Stimulated activated memory B cell treated with anti-CD40 and anti-IgM and Interleukin-4, amounts not matched to agents 10 μg/mL and 1 μg/mL and 100 μg/mL, for 72 hours (primary cell): ENCODE measurements around the gene CDH4.

Experiments
- ATAC-seq: fragments of 150-1000 bp; cut with Tn5 transposase; 2 replicates; pipeline ENCODE4 v1.10.0; 2021
- H3K27ac Mint-ChIP-seq: one replicate; pipeline ENCODE4 v1.8.0; 2022; ENCODE audit warnings: mild to moderate bottlenecking, mixed read lengths
- H3K27me3 Mint-ChIP-seq: one replicate; pipeline ENCODE4 v1.8.0; 2022; ENCODE audit warnings: mixed read lengths
- H3K36me3 Mint-ChIP-seq: one replicate; pipeline ENCODE4 v1.8.0; 2022; ENCODE audit warnings: mixed read lengths
- H3K4me1 Mint-ChIP-seq: one replicate; pipeline ENCODE4 v1.8.0; 2022; ENCODE audit warnings: mixed read lengths
- H3K4me3 Mint-ChIP-seq: one replicate; pipeline ENCODE4 v1.8.0; 2022; ENCODE audit warnings: mild to moderate bottlenecking, moderate library complexity, mixed read lengths
- H3K9me3 Mint-ChIP-seq: one replicate; pipeline ENCODE4 v1.8.0; 2022; ENCODE audit warnings: mixed read lengths

The CDH4 gene

GRCh38 chr20:61731363-61732181 lies 479.5 kb downstream of the CDH4 start:
- Mint-ChIP-seq H3K36me3 (no peaks in the 10 kb centered on the region), H3K27me3 (peaks cover 14% of the 10 kb centered on the region), H3K4me1 (no peaks in the 10 kb centered on the region)

DNA sequence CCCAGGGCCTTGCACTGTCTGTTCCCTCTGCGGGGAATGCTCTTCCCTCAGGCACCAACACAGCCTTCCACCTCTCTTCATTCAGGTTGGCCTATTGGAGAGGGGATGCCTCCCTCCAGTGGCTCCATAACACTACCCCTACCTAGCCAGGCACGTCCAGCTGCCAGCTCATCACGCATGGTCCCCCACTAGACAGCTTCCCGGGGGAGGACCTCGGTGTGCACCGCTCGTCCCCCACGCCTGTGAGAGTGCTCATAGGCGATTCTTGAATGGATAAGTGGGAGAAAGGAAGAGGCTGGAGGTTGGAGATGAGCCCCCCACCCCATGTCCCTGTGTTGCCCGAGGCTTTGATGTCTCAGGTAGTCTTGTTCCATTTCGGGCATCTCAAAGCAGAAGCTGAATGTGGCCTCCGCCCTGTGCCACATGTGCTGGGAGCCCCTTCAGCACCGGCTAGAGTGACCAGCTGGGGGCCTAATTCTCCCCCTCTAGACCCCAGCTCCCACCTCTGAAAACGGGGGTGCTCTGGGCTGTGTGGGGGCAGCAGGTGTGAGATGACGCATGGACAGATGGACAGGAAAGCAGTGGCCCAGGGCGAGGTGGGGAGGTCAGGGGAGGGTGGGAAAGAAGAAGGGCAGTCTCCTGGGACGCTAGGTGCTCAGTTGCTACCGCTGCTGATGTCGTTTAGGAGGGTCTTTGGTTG lies 480.6 kb downstream of the CDH4 start:
- no peak overlapping the region for H3K27ac Mint-ChIP-seq
- H3K4me3 Mint-ChIP-seq: no peak overlapping the region
- no peaks in the 10 kb centered on the region for H3K9me3 Mint-ChIP-seq
- no peak for ATAC-seq
- H3K36me3 Mint-ChIP-seq: no peaks in the 10 kb centered on the region
- peaks cover 14% of the 10 kb centered on the region for H3K27me3 Mint-ChIP-seq
- H3K4me1 Mint-ChIP-seq: no peaks in the 10 kb centered on the region

More at GRCh38 chr20:61731363-61732181, 479.5 kb downstream of the CDH4 start:
- no peak for ATAC-seq
- Mint-ChIP-seq H3K9me3 (no peaks in the 10 kb centered on the region), H3K27ac (no peak overlapping the region), H3K4me3 (no peak overlapping the region)

- Mint-ChIP-seq H3K4me1 (no peaks in the 10 kb centered on the region), H3K9me3 (no peaks in the 10 kb centered on the region), H3K36me3 (no peaks in the 10 kb centered on the region), H3K4me3 (no peak overlapping the region), H3K27ac (no peak overlapping the region), H3K27me3 (peaks cover 14% of the 10 kb centered on the region)
- ATAC-seq: no peak
Observed at GRCh38 chr20:61733216-61733615, 481.2 kb downstream of the CDH4 start.

DNA sequence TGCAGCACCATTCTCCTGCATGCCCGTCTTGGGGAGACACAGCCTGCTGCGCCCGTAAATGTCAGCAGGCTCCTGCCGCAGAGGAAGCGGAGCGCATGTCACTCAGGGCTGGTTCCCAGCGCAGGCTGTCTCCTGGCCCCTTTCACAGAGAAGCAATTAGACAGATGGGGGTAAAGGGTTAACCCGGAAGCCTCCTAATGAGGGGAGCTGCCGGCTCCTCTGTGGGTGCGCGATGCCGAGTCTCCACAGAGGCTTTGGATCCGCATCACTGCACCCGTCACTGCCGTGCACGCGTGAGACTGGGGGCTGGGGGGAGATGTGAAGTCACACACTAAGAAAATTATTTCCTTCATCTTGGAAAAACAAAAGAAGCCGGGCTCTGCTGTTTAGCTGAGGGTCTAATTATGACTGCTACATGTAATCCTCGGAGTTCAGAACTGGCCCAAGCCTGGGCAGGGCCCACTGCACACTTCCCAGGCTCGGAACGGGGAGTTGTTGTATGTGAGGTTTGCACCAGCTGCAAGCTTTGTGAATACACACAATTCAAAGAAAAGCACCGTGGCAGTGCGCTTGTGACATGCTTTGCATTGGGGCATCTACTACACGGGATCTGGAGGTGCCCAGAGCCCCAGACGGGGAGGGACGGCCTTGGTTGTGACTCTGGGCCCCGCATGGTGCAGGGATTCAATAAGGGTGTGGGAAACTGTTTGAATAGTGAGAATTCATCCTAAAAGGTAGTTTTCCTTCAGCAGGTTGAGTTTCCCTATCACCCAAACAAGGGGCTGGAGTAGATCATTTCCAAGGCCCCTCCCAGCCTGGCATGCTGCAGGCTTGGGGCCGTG lies 482.1 kb downstream of the CDH4 start:
- H3K9me3 Mint-ChIP-seq: no peaks in the 10 kb centered on the region
- H3K4me3 Mint-ChIP-seq: no peak overlapping the region
- peaks cover 14% of the 10 kb centered on the region for H3K27me3 Mint-ChIP-seq
- ATAC-seq: no peak
- H3K4me1 Mint-ChIP-seq: no peaks in the 10 kb centered on the region
- H3K27ac Mint-ChIP-seq: no peak overlapping the region
- H3K36me3 Mint-ChIP-seq: no peaks in the 10 kb centered on the region

DNA sequence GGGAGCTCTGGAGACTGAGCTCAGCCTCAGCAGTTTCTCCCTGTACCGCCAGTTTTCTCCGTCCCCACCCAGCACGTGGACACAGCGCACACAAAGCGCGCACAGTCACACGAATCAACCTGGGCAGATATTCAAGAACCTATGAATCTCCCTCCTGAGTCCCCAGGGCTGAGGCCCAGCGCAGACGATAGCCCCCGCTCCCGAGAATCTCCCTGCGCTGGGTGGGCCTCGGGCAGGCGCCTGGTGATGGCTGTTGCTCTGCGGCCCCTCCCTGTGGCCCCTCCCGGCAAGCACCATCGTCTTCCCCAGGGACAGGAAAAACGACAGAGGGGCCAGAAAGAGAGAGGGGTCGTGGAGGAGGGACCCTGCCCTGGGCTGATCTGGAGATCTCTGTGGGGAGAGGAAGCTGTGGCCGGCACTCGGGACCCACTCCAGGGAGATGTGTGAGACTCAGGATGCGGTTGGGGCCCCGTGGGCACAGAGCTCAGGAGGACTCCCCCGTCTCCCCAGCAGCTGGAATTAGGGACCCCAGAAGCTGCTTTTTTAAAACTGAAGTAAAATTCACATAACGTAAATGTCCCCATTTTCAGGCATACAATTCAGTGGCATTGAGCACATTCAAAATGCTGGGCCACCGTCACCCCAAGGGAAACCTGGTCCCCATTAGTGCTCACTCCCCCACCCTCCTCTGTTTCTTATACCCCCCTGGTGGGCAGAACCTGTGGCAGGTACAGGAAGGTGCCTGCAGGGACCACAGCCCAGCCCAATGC lies 482.9 kb downstream of the CDH4 start:
- Mint-ChIP-seq H3K4me1 (no peaks in the 10 kb centered on the region), H3K27ac (no peak overlapping the region), H3K9me3 (no peaks in the 10 kb centered on the region), H3K27me3 (peaks cover 14% of the 10 kb centered on the region), H3K36me3 (no peaks in the 10 kb centered on the region), H3K4me3 (no peak overlapping the region)
- no peak for ATAC-seq

GRCh38 chr20:61735503-61735785 lies 483.4 kb downstream of the CDH4 start:
- H3K27ac Mint-ChIP-seq: no peak overlapping the region
- no peaks in the 10 kb centered on the region for H3K4me1 Mint-ChIP-seq
- H3K36me3 Mint-ChIP-seq: no peaks in the 10 kb centered on the region
- H3K4me3 Mint-ChIP-seq: no peak overlapping the region
- no peak for ATAC-seq
- no peaks in the 10 kb centered on the region for H3K9me3 Mint-ChIP-seq
- peaks cover 14% of the 10 kb centered on the region for H3K27me3 Mint-ChIP-seq

- no peak for ATAC-seq
- Mint-ChIP-seq H3K4me1 (no peaks in the 10 kb centered on the region), H3K4me3 (no peak overlapping the region), H3K36me3 (no peaks in the 10 kb centered on the region), H3K27ac (no peak overlapping the region), H3K9me3 (no peaks in the 10 kb centered on the region), H3K27me3 (peaks cover 14% of the 10 kb centered on the region)
Observed at GRCh38 chr20:61736001-61736635, 484.1 kb downstream of the CDH4 start.

- Mint-ChIP-seq H3K4me3 (no peak overlapping the region), H3K9me3 (no peaks in the 10 kb centered on the region), H3K36me3 (no peaks in the 10 kb centered on the region), H3K4me1 (no peaks in the 10 kb centered on the region), H3K27ac (no peak overlapping the region), H3K27me3 (peaks cover 14% of the 10 kb centered on the region)
- ATAC-seq: no peak
Observed at GRCh38 chr20:61736751-61737310, 484.8 kb downstream of the CDH4 start.

GRCh38 chr20:61737346-61737745 lies 485.3 kb downstream of the CDH4 start:
- Mint-ChIP-seq H3K4me3 (no peak overlapping the region), H3K27me3 (peaks cover 14% of the 10 kb centered on the region), H3K9me3 (no peaks in the 10 kb centered on the region), H3K27ac (no peak overlapping the region), H3K36me3 (no peaks in the 10 kb centered on the region), H3K4me1 (no peaks in the 10 kb centered on the region)
- no peak for ATAC-seq

DNA sequence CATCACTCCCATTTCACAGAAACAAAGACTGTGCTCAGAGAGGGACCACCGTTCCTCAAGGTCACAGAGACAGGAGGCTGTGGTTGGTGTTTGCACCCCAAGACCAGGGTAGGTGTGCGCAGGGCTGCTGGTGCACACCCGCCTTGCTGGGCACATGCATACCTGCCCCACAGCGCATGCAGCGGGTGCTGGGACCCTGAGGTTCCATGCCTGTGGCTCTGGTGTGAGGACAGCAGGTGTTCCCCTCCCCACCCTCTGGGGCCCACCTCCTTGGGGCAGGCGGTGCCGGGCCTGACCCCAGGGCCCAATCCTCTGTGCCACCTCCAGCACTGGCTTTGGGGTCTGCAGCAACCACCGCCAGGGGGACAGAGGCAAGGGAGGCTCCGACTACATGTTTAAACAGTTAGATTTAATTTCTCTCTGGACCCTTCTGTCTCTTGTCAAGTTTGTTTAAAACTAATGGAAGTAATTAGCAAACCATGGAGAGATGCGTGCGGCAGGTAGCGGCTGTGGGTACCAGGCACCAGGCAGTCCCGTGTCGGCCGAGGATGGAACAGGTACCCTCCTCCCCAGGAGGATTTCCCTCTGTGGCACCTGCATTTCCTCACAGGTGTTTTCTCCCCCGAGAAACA lies 485.9 kb downstream of the CDH4 start:
- Mint-ChIP-seq H3K4me1 (no peaks in the 10 kb centered on the region), H3K27me3 (peaks cover 14% of the 10 kb centered on the region), H3K27ac (no peak overlapping the region), H3K9me3 (no peaks in the 10 kb centered on the region), H3K36me3 (no peaks in the 10 kb centered on the region), H3K4me3 (no peak overlapping the region)
- no peak for ATAC-seq

- Mint-ChIP-seq H3K4me1 (no peaks in the 10 kb centered on the region), H3K36me3 (no peaks in the 10 kb centered on the region), H3K27ac (no peak overlapping the region), H3K27me3 (peaks cover 14% of the 10 kb centered on the region), H3K4me3 (no peak overlapping the region), H3K9me3 (no peaks in the 10 kb centered on the region)
- no peak for ATAC-seq
Observed at GRCh38 chr20:61738601-61739069, 486.6 kb downstream of the CDH4 start.

- Mint-ChIP-seq H3K27ac (no peak overlapping the region), H3K36me3 (no peaks in the 10 kb centered on the region), H3K4me3 (no peak overlapping the region), H3K4me1 (no peaks in the 10 kb centered on the region), H3K27me3 (peaks cover 14% of the 10 kb centered on the region), H3K9me3 (no peaks in the 10 kb centered on the region)
- ATAC-seq: no peak
Observed at GRCh38 chr20:61739086-61739831, 487.2 kb downstream of the CDH4 start.

DNA sequence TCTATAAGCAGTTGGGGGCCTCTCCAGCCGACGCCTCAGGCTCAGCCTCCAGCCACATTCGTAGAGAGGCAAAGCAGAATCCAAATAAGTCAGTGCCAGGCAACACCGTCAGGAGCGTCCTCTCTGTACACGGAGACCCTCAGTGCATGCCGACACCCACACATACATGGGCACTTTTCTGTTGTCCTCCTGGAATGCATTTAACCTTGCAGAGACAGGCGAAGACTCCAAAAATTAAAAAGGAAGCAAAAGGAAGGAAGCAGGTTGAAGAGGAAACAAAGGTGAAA lies 487.7 kb downstream of the CDH4 start:
- H3K4me1 Mint-ChIP-seq: no peaks in the 10 kb centered on the region
- H3K27ac Mint-ChIP-seq: no peak overlapping the region
- no peaks in the 10 kb centered on the region for H3K9me3 Mint-ChIP-seq
- H3K4me3 Mint-ChIP-seq: no peak overlapping the region
- H3K36me3 Mint-ChIP-seq: no peaks in the 10 kb centered on the region
- ATAC-seq: no peak
- peaks cover 14% of the 10 kb centered on the region for H3K27me3 Mint-ChIP-seq
